Stomach (tissue), 9 donors: ENCODE data around the gene EFHD1. TPM values are rescaled to one million over a fixed set of nuclear protein-coding genes. Genes with fewer than 3 reads are reported as not detected.
A peak's percentile ranks its signal among the peaks of the same experiment; 100 is the strongest.
"Not testable (repeated sequence)": the region's sequence is repeated elsewhere in the genome, so short reads cannot be mapped to it uniquely, and the experiment has no call there.

ENCODE experiments used
- DNase-seq, 2 donors: peaks; one replicate each; pipeline versions ENCODE4 v3.0.0 to v3.0.0-alpha.2; 2013 to 2019
- H3K27ac ChIP-seq, 5 donors: fragments of 200-600 bp in 4 of 5; sonication (generic) in 4 of 5; one replicate each; pipeline ENCODE4 v1.5.1; 2013 to 2019; ENCODE audit warnings: mild to moderate bottlenecking in 1 of 5, moderate library complexity in 1 of 5
- H3K27me3 ChIP-seq, 3 donors: fragments of 200-600 bp; sonication (generic); one replicate each; pipeline ENCODE4 v1.5.1; 2017 to 2019; ENCODE audit warnings: mixed run types in 1 of 3
- H3K36me3 ChIP-seq, 4 donors: fragments of 200-600 bp; sonication (generic); 1 replicate in 3 of 4; 2 replicates in 1 of 4; pipeline ENCODE4 v1.5.1; 2016 to 2019
- H3K4me1 ChIP-seq, 4 donors: fragments of 200-600 bp; sonication (generic); one replicate each; pipeline ENCODE4 v1.5.1; 2016 to 2019
- H3K4me3 ChIP-seq, 4 donors: fragments of 200-600 bp; sonication (generic) in 3 of 4; one replicate each; pipeline ENCODE4 v1.5.1; 2016 to 2019; ENCODE audit warnings: mild to moderate bottlenecking in 1 of 4
- H3K9me3 ChIP-seq, 4 donors: fragments of 200-600 bp; sonication (generic); one replicate each; pipeline ENCODE4 v1.5.1; 2016 to 2019
- EP300 ChIP-seq: sonication (generic); formaldehyde crosslinking; IDR thresholded peaks from one replicate; pipeline ENCODE4 v1.6.1; 2017; ENCODE audit warnings: antibody characterized with exemption
- POLR2A ChIP-seq, 4 donors: fragments of 450-650 bp; IDR thresholded peaks; one replicate each; pipeline ENCODE4 v1.6.1; 2016; ENCODE audit warnings: antibody characterized with exemption in 4 of 4, control low read depth in 2 of 4, mild to moderate bottlenecking in 1 of 4, moderate library complexity in 1 of 4
- POLR2AphosphoS5 ChIP-seq, 3 donors: sonication (generic); formaldehyde crosslinking; IDR thresholded peaks; one replicate each; pipeline ENCODE4 v1.6.1; 2016; ENCODE audit warnings: antibody characterized with exemption in 3 of 3
- WGBS, 5 donors: extraction: QIAGEN DNeasy Blood & Tissue Kit in 3 of 5; methylation state at CpG; one replicate each; pipeline versions ENCODE4 v1.1.5 to v1.1.7; 2013 to 2018; 5-methylcytosine and 5-hydroxymethylcytosine counted together
- intact Hi-C: fragments of 100-400 bp; cut with DNase I; formaldehyde crosslinking; loops from one replicate; pipeline ENCODE4 v1.15.1; 2023; ENCODE audit warnings: low total_unique reads
- polyA plus RNA-seq, 3 donors: library from polyadenylated mRNA; stranded (reverse); fragments of 200-250 nt; gene quantifications; one replicate each; pipeline ENCODE4 v1.2.3, GENCODE V29; 2013
- total RNA-seq, 5 donors: library from RNA; depleted of rRNA; stranded (reverse); fragments of >200 nt; gene quantifications; one replicate each; pipeline versions ENCODE4 v1.1.0 to v1.2.3, GENCODE V29; 2014 to 2016
- TF ChIP-seq, protein P1 (sequence below), 7 experiments: fragments of 450-650 bp in 4 of 7; fragments of 200-600 bp in 3 of 7; sonication (generic) in 3 of 7; IDR thresholded peaks; one replicate each; pipeline ENCODE4 v1.5.1; 2016 to 2019; ENCODE audit warnings: antibody characterized with exemption in 7 of 7, control low read depth in 2 of 7, mild to moderate bottlenecking in 1 of 7
- donor health status: healthy with polysubstance abuse.
- donor health status: Bipolar disorder and iron deficiency.
- donor health status: healthy.

EFHD1 gene
- total and polyA plus RNA-seq, 8 donors = 2.8 to 49.1 (median 7.4) TPM; not detected in 1

DNA sequence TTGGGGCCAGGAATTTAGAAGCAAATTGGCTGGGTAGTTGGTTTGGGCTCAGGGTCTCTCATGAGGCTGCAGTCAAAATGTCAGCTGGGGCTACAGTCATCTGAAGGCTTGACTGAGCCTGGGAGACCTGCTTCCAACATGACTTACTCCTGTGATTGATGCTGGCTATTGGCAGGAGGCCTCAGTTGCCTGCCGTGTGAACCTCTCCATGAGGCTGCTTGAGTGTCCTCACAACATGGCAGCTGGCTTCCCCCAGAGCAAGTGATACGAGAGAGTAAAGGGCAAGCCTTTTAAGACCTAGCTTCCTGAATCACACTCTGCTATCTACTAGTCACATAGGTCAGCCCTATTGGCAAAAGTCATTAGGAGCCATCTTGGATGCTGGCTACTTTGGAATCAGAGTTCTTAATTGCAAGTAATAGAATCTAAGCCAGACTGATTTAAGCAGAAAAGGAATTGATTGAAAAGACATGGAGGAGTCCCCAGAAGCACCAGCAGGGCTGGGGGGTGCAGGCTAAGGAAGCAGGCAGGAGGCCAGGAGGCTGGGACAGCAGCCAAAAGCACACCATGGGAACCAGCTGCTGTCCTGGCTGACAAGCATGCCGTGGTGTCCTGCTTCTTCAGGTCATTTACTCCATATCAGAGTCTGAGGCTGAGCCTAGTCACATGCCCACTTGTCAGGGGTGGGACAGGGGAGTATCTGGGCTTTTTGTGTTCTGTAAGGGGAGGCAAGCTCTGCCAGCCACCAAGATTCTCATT lies 55.9 kb downstream of the EFHD1 start:
- 42 to 50% (median 43%) methylated on average over 3 of the region's 3 CpGs for WGBS, 5 donors
- TF ChIP-seq POLR2A (IDR thresholded peaks at IDR 0.05) = no peak
- TF ChIP-seq EP300 = no peak
- TF ChIP-seq, protein P1, sequence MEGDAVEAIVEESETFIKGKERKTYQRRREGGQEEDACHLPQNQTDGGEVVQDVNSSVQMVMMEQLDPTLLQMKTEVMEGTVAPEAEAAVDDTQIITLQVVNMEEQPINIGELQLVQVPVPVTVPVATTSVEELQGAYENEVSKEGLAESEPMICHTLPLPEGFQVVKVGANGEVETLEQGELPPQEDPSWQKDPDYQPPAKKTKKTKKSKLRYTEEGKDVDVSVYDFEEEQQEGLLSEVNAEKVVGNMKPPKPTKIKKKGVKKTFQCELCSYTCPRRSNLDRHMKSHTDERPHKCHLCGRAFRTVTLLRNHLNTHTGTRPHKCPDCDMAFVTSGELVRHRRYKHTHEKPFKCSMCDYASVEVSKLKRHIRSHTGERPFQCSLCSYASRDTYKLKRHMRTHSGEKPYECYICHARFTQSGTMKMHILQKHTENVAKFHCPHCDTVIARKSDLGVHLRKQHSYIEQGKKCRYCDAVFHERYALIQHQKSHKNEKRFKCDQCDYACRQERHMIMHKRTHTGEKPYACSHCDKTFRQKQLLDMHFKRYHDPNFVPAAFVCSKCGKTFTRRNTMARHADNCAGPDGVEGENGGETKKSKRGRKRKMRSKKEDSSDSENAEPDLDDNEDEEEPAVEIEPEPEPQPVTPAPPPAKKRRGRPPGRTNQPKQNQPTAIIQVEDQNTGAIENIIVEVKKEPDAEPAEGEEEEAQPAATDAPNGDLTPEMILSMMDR (IDR thresholded peaks at IDR 0.05) = no peak
- no peak for TF ChIP-seq POLR2AphosphoS5 (IDR thresholded peaks at IDR 0.05)
- Histone ChIP-seq H3K27me3 (no peaks in the 10 kb centered on the region), H3K9me3 (no peaks in the 10 kb centered on the region), H3K4me3 (no peak overlapping the region), H3K4me1 (peaks cover 0 to 5% (median 0%) of the 10 kb centered on the region in 4 donors), H3K27ac (no peak overlapping the region), H3K36me3 (no peaks in the 10 kb centered on the region)
- intact Hi-C loops = no loop called here
- peak in 1 of 2 donors; percentile 64 for DNase-seq

DNA sequence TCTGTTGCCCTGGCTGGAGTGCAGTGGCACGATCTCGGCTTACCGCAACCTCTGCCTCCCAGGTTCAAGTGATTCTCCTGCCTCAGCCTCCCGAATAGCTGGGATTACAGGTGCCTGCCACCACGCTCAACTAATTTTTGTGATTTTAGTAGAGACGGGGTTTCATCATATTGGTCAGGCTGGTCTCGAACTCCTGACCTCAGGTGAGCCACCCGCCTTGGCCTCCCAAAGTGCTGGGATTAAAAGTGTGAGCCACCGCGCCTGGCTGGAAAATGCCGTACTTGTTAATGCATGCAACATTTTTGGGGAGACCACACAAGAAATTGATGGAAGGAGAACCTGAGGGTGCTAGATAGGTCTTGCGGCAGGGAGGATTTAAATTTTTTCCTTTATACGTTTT lies 57.7 kb downstream of the EFHD1 start:
- 96 to 97% (median 96%) methylated on average over 13 of the region's 13 CpGs for WGBS, 5 donors

DNA sequence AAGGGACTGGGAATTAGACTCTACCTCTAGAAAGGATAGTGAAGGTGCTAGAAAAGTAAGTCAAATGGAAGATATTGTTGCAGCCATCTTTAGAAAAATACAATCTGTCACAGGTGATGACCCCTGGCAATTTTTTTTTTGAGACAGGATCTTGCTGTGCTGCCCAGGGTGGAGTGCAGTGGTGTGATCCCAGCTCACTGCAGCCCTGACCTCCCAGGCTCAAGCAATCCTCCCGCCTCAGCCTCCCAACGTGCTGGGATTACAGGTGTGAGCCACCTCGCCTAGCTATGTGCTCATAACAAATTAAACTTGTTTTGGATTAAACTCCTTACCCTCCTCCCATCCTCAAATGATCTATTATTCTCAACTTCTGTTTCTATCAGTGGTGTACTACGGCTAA lies 59.9 kb downstream of the EFHD1 start:
- H3K9me3 ChIP-seq = no peaks in the 10 kb centered on the region
- intact Hi-C loops = no loop called here
- no peak overlapping the region for H3K27ac ChIP-seq
- 84 to 89% (median 88%) methylated on average over 4 of the region's 4 CpGs for WGBS, 5 donors
- H3K4me3 ChIP-seq = no peak overlapping the region
- no peaks in the 10 kb centered on the region for H3K36me3 ChIP-seq
- H3K27me3 ChIP-seq = no peaks in the 10 kb centered on the region
- DNase-seq = no peak
- H3K4me1 ChIP-seq = peaks cover 1 to 19% (median 9%) of the 10 kb centered on the region in 4 donors
- TF ChIP-seq EP300 = no peak
- no peak for TF ChIP-seq POLR2AphosphoS5 (IDR thresholded peaks at IDR 0.05)
- TF ChIP-seq POLR2A (IDR thresholded peaks at IDR 0.05) = no peak
- TF ChIP-seq, protein P1 (IDR thresholded peaks at IDR 0.05) = no peak

More for the DNA sequence above, 57.7 kb downstream of the EFHD1 start:
- H3K36me3 ChIP-seq, intact Hi-C loops, DNase-seq, H3K9me3 ChIP-seq, H3K27me3 ChIP-seq, H3K27ac ChIP-seq, H3K4me3 ChIP-seq, H3K4me1 ChIP-seq: not testable (repeated sequence)

DNA sequence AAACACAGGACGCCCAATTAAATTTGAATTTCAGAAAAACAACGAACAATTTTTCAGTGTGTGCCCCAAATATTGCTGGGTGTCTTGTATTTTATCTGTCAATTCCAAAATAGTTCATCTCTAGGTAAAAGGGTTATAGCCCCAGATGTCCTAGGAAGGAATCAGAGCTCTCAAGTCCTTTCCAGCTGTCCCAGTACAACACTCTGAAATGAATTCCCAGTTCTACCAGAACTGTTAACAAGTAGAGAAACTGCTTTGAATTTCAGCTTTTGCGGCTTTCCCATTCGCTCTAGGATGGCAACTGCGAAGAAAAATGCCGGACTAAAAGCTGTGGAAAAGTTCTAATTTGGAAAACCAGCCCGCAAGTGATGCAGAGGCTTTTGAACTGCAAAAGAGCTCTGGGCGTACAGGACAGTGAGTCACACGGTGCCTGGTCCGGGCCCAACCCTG lies 63.2 kb downstream of the EFHD1 start:
- Histone ChIP-seq H3K4me3 (peak overlapping the region; percentile 85 to 96 (median 94)), H3K9me3 (no peaks in the 10 kb centered on the region), H3K4me1 (peaks cover 25 to 47% (median 39%) of the 10 kb centered on the region in 4 donors), H3K36me3 (peaks cover 0 to 4% (median 0%) of the 10 kb centered on the region in 4 donors), H3K27me3 (no peaks in the 10 kb centered on the region), H3K27ac (peak overlapping the region; percentile 93 to 99 (median 96))
- intact Hi-C loops = no loop called here
- TF ChIP-seq, protein P1 (IDR thresholded peaks at IDR 0.05) = no peak
- no peak for TF ChIP-seq POLR2A (IDR thresholded peaks at IDR 0.05)
- no peak for TF ChIP-seq POLR2AphosphoS5 (IDR thresholded peaks at IDR 0.05)
- no peak for TF ChIP-seq EP300
- DNase-seq = no peak
- 47 to 60% (median 51%) methylated on average over 8 to 10 of the region's 10 CpGs for WGBS, 5 donors
